ENCODE measurements around the gene STAT1. TPM values are rescaled to one million over a fixed set of nuclear protein-coding genes. Genes with fewer than 3 reads are reported as not detected.

STAT1 gene
- total RNA-seq, 4 donors from 2014 or later: 46.5 to 108 (median 67.2) TPM

GRCh38 chr2:191053256-191053655, 39.3 kb upstream of the STAT1 start:
- Histone ChIP-seq H3K27me3 (no peaks in the 10 kb centered on the region), H3K27ac (no peak overlapping the region), H3K9me3 (no peaks in the 10 kb centered on the region), H3K4me1 (peaks cover 0 to 8% (median 0%) of the 10 kb centered on the region in 4 donors), H3K36me3 (no peaks in the 10 kb centered on the region), H3K4me3 (no peak overlapping the region)
- TF ChIP-seq CTCF (IDR thresholded peaks at IDR 0.05): no peak
- no peak for TF ChIP-seq POLR2A (IDR thresholded peaks at IDR 0.05)
- DNase-seq: no peak

DNA sequence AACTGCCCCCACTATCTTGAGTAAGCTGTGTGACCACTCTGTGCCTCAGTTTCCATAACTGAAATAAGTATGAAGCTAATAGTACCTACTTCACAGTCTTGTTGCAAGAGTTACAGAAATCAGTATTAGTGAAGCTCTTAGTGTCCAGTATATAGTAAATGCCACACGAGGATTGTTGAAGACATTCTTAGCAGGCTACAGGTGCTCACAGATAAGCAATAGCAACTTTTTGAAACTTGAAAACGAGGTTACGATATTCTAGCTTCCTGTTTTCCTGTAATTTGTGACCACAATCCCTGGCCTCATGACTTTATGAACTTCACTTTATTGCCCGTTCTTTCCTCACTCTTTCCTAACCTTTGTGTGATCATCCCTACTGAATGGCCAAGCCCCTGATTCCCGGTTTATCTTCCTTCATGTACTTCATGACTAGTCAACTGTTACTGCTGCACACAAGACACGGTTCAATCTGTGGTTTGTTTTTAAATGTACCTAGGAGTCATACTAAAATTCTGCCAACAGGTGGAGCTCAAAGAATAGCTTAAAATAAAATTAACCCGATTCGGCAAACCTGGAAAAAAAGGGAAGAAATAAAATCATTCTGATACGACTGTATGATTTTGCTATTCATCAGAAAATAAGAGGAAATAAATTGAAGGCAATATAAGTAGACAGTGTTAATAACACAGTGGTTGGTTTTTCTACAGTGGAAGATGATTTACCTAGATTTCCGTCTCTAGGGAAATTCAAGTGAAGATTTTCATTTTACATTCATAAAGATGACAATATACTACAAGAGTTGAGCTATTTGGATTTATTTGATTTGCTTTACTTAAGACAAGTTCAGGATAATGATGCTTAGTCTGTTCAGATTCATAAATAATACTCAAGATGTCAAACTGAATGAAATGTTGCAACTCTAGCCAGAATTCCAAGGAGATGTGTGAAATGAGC, 38.1 kb upstream of the STAT1 start:
- H3K9me3 ChIP-seq: no peaks in the 10 kb centered on the region
- peak; percentile 40 to 81 (median 72) for TF ChIP-seq CTCF (IDR thresholded peaks at IDR 0.05)
- TF ChIP-seq POLR2A (IDR thresholded peaks at IDR 0.05): no peak
- no peak overlapping the region for H3K4me3 ChIP-seq
- H3K27me3 ChIP-seq: no peaks in the 10 kb centered on the region
- H3K36me3 ChIP-seq: no peaks in the 10 kb centered on the region
- peaks cover 0 to 8% (median 0%) of the 10 kb centered on the region in 4 donors for H3K4me1 ChIP-seq
- H3K27ac ChIP-seq: no peak overlapping the region
- DNase-seq: no peak

GRCh38 chr2:191051177-191051576, 37.2 kb upstream of the STAT1 start:
- Histone ChIP-seq H3K9me3 (no peaks in the 10 kb centered on the region), H3K4me3 (no peak overlapping the region), H3K36me3 (no peaks in the 10 kb centered on the region), H3K4me1 (peaks cover 0 to 8% (median 0%) of the 10 kb centered on the region in 4 donors), H3K27me3 (no peaks in the 10 kb centered on the region), H3K27ac (no peak overlapping the region)
- TF ChIP-seq POLR2A (IDR thresholded peaks at IDR 0.05) (no peak), CTCF (IDR thresholded peaks at IDR 0.05) (no peak)
- DNase-seq: no peak

DNA sequence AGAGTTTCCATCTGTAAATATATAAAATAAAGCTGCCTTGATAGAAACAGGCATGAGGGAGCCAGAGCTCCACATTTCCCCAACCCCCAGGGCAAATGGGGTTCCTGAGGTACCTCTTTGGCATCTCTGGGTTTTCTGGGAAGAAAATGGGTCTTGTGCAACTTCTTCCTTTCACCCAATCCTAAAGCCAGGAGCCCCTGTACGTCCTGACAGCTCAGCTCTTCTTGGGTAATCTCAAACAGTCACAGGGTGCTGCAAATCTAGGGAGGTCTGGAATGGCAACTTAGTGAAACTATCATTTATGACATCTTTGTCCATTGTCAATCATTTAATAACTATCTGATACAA, 36.6 kb upstream of the STAT1 start:
- Histone ChIP-seq H3K27ac (no peak overlapping the region), H3K36me3 (no peaks in the 10 kb centered on the region), H3K4me1 (peaks cover 0 to 8% (median 0%) of the 10 kb centered on the region in 4 donors), H3K4me3 (no peak overlapping the region), H3K27me3 (no peaks in the 10 kb centered on the region), H3K9me3 (no peaks in the 10 kb centered on the region)
- no peak for DNase-seq
- TF ChIP-seq POLR2A (IDR thresholded peaks at IDR 0.05): no peak
- TF ChIP-seq CTCF (IDR thresholded peaks at IDR 0.05): no peak

DNA sequence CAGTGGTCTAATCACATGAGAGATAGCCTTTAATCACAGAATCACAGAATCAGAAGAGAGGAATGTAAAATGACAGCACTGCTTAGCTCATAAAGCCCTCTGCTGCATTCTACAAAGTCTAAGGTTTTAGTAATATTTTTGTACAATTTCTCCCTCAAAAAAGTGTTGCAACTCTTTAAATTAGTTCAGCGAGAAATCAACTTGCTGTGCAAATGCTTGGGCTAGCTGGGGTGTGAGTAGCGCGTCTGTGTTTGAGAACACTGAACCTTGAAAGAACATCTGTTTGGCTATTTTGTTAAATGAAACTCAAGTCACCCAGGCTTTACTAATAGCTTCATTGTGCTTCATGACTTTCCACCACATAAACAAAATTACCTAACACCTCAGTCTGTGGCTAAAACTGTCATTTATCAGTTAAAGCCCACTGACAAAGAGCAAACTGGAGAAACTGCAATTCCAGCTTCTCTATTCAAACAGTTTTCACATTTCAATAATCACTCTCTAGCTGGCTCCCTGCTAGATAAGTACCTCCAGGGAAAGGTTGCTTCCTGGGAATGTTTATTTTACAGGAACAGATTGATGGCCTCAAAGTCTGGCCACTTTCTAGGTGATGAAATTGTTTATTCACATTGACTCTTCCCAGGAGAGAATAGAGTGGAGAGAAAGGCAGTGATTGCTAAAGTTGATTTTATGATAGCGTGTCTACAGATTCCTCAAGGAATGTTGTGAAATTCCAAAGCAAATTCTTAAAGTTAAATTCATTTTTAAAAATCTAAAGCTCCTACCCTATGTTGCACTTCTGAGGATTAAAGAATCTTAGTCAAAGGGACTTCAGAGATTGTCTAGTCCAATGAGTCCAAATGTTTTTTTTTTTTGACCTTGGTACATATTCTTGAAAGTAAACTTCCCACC, 36.0 kb upstream of the STAT1 start:
- Histone ChIP-seq H3K27ac (no peak overlapping the region), H3K27me3 (no peaks in the 10 kb centered on the region), H3K4me3 (no peak overlapping the region), H3K36me3 (no peaks in the 10 kb centered on the region), H3K9me3 (no peaks in the 10 kb centered on the region), H3K4me1 (peaks cover 0 to 8% (median 0%) of the 10 kb centered on the region in 4 donors)
- TF ChIP-seq POLR2A (IDR thresholded peaks at IDR 0.05) (no peak), CTCF (IDR thresholded peaks at IDR 0.05) (no peak)
- no peak for DNase-seq
